Hepatocyte (in vitro differentiated cells): ENCODE results near the gene LDLRAD3. TPM values are rescaled to one million over a fixed set of nuclear protein-coding genes. Genes with fewer than 3 reads are reported as not detected.

Experiments
- DNase-seq: peaks from one replicate; pipeline ENCODE4 v3.0.0-alpha.2; 2016; ENCODE audit warnings: low spot score
- H2AFZ ChIP-seq: fragments of 200-600 bp; sonication (generic); 2 replicates; pipeline ENCODE4 v1.6.0; 2016; ENCODE audit warnings: antibody characterized with exemption, mild to moderate bottlenecking
- H3K27ac ChIP-seq: fragments of 200-600 bp; sonication (generic); 2 replicates; pipeline ENCODE4 v1.5.1; 2016; ENCODE audit warnings: mild to moderate bottlenecking
- H3K27me3 ChIP-seq: fragments of 200-600 bp; sonication (generic); 2 replicates; pipeline ENCODE4 v1.6.1; 2016
- H3K36me3 ChIP-seq: fragments of 200-600 bp; sonication (generic); replicated peaks from 2 replicates; pipeline ENCODE4 v1.5.1; 2016; ENCODE audit warnings: low read depth; ENCODE audit not compliant: insufficient read depth
- H3K4me1 ChIP-seq: fragments of 200-600 bp; sonication (generic); 2 replicates; pipeline ENCODE4 v1.5.1; 2016; ENCODE audit warnings: mild to moderate bottlenecking, moderate library complexity; ENCODE audit not compliant: insufficient read depth
- H3K4me2 ChIP-seq: fragments of 200-600 bp; sonication (generic); 2 replicates; pipeline ENCODE4 v1.6.0; 2016
- H3K4me3 ChIP-seq: fragments of 200-600 bp; sonication (generic); 2 replicates; pipeline ENCODE4 v1.5.1; 2016; ENCODE audit warnings: mild to moderate bottlenecking
- H3K79me2 ChIP-seq: fragments of 200-600 bp; sonication (generic); 2 replicates; pipeline ENCODE4 v1.6.0; 2017; ENCODE audit warnings: mild to moderate bottlenecking
- H3K9me2 ChIP-seq: fragments of 200-600 bp; sonication (generic); replicated peaks from 2 replicates; pipeline ENCODE4 v1.6.0; 2017; ENCODE audit warnings: mild to moderate bottlenecking; ENCODE audit not compliant: insufficient read depth
- H3K9me3 ChIP-seq: fragments of 200-600 bp; sonication (generic); 2 replicates; pipeline ENCODE4 v1.5.1; 2016; ENCODE audit warnings: low read depth, mild to moderate bottlenecking
- H4K20me1 ChIP-seq: fragments of 200-600 bp; sonication (generic); 2 replicates; pipeline ENCODE4 v1.6.0; 2016; ENCODE audit warnings: mild to moderate bottlenecking; ENCODE audit not compliant: insufficient read depth, poor library complexity, severe bottlenecking
- CTCF ChIP-seq: fragments of 200-600 bp; sonication (generic); IDR thresholded peaks from 2 replicates; pipeline ENCODE4 v1.5.1; 2016; ENCODE audit warnings: antibody characterized with exemption, mild to moderate bottlenecking; ENCODE audit not compliant: poor library complexity
- EZH2 ChIP-seq: fragments of 200-600 bp; sonication (generic); IDR thresholded peaks from 2 replicates; pipeline ENCODE4 v1.6.1; 2016; ENCODE audit warnings: antibody characterized with exemption, mild to moderate bottlenecking, borderline replicate concordance
- EZH2phosphoT487 ChIP-seq: fragments of 200-600 bp; sonication (generic); IDR thresholded peaks from one replicate; pipeline ENCODE4 v1.6.1; 2018; ENCODE audit warnings: antibody characterized with exemption, mild to moderate bottlenecking, low read depth, moderate library complexity; ENCODE audit not compliant: unreplicated experiment, severe bottlenecking
- WGBS: methylation state at CpG from one replicate; pipeline ENCODE4 v1.1.6; 2016; ENCODE audit warnings: low lambda C conversion rate; ENCODE audit errors: missing lambda C conversion rate; 5-methylcytosine and 5-hydroxymethylcytosine counted together
- polyA plus RNA-seq: library from polyadenylated mRNA; unstranded; fragments of >200 nt; fragmentation: Nextera tagmentation; extraction: Ambion mirVana; gene quantifications from 2 replicates; pipeline ENCODE4 v1.2.1, GENCODE V29; 2016
- total RNA-seq: library from RNA; depleted of rRNA; stranded (reverse); fragments of >200 nt; gene quantifications from 2 replicates; pipeline ENCODE4 v1.2.3, GENCODE V29; 2014

The LDLRAD3 gene
- total and polyA plus RNA-seq, 2 experiments from 2014 or later, result 12.2 TPM

- no peak for DNase-seq
- Histone ChIP-seq H3K36me3 (no peaks in the 10 kb centered on the region), H3K27me3 (no peaks in the 10 kb centered on the region), H4K20me1 (no peaks in the 10 kb centered on the region), H3K9me3 (no peaks in the 10 kb centered on the region), H3K79me2 (no peaks in the 10 kb centered on the region), H3K9me2 (no peaks in the 10 kb centered on the region), H3K4me1 (peaks cover 3% of the 10 kb centered on the region), H3K4me2 (no peak overlapping the region), H3K4me3 (no peak overlapping the region), H3K27ac (no peak overlapping the region), H2AFZ (no peak overlapping the region)
- TF ChIP-seq EZH2phosphoT487 (no peak), CTCF (no peak), EZH2 (no peak)
- WGBS, result 79% methylated on average over 8 of the region's 8 CpGs
Observed at GRCh38 chr11:36155124-36155561, 211.3 kb downstream of the LDLRAD3 start.

DNA sequence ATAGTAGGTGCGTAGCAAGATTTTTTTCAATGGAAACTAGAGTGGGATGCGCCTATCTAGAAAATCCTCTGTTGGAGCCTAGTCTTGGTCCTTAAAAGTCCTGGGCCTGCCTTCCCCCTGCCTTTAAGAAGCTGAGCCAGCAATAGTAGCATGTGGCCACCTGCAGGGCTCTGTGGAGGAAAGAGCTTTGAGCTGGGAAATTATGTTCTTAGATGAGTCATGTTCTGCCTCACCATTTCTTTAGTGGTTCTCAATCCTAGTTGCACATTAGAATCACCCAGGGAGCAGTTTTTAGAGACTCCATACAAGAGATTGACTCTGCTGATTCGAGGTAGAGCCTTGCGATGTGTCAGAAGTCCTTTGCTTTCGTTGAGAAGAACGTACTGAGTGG is 211.9 kb downstream of the LDLRAD3 start:
- Histone ChIP-seq H3K4me3 (no peak overlapping the region), H4K20me1 (no peaks in the 10 kb centered on the region), H3K79me2 (no peaks in the 10 kb centered on the region), H2AFZ (no peak overlapping the region), H3K4me1 (no peaks in the 10 kb centered on the region), H3K9me3 (no peaks in the 10 kb centered on the region), H3K27me3 (no peaks in the 10 kb centered on the region), H3K9me2 (no peaks in the 10 kb centered on the region), H3K36me3 (no peaks in the 10 kb centered on the region), H3K4me2 (no peak overlapping the region), H3K27ac (no peak overlapping the region)
- TF ChIP-seq EZH2phosphoT487, result no peak
- no peak for TF ChIP-seq EZH2
- TF ChIP-seq CTCF, result no peak
- no peak for DNase-seq
- WGBS, result 97% methylated on average over 6 of the region's 6 CpGs

DNA sequence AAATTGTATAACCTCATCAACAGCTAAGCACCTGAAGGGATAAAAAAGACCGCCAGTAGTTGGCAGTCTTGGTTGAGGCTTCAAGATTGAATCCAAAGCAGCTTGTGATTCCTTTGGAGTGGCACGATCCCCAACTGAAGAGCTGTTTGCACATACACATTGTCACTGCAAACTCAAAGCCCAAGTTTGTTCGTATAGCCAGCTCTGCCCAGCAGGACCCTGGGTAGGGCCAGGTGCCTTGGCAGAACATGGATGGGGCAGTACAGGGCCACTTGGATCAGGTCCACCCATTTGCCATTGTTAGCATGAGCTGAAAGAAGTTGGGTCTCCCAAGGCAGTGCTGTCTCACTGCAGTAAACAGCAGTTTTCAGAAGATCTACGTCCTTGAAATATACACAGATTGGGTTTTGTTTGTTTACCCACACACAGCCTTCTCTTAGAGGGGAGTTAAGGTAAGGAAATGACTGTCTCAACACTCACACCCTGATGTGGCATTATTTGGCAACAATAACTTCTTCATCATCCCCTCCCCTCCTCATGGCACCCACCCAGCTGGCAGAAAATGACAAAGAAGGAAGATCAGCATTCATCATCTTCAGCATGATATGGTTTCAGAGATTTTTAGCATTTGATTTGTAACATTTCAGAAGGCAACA is 212.4 kb downstream of the LDLRAD3 start:
- TF ChIP-seq CTCF (no peak), EZH2 (no peak), EZH2phosphoT487 (no peak)
- no peak overlapping the region for H3K27ac ChIP-seq
- WGBS, result 87% methylated on average over 4 of the region's 4 CpGs

More for the DNA sequence above, 212.4 kb downstream of the LDLRAD3 start:
- no peaks in the 10 kb centered on the region for H4K20me1 ChIP-seq
- no peak overlapping the region for H2AFZ ChIP-seq
- no peaks in the 10 kb centered on the region for H3K9me2 ChIP-seq
- H3K27me3 ChIP-seq, result no peaks in the 10 kb centered on the region
- H3K4me1 ChIP-seq, result no peaks in the 10 kb centered on the region
- no peaks in the 10 kb centered on the region for H3K36me3 ChIP-seq
- H3K79me2 ChIP-seq, result no peaks in the 10 kb centered on the region
- H3K9me3 ChIP-seq, result no peaks in the 10 kb centered on the region
- H3K4me2 ChIP-seq, result no peak overlapping the region
- H3K4me3 ChIP-seq, result no peak overlapping the region
- no peak for DNase-seq
